ENCODE measurements around the gene ASB2.

ASB2 gene

DNA sequence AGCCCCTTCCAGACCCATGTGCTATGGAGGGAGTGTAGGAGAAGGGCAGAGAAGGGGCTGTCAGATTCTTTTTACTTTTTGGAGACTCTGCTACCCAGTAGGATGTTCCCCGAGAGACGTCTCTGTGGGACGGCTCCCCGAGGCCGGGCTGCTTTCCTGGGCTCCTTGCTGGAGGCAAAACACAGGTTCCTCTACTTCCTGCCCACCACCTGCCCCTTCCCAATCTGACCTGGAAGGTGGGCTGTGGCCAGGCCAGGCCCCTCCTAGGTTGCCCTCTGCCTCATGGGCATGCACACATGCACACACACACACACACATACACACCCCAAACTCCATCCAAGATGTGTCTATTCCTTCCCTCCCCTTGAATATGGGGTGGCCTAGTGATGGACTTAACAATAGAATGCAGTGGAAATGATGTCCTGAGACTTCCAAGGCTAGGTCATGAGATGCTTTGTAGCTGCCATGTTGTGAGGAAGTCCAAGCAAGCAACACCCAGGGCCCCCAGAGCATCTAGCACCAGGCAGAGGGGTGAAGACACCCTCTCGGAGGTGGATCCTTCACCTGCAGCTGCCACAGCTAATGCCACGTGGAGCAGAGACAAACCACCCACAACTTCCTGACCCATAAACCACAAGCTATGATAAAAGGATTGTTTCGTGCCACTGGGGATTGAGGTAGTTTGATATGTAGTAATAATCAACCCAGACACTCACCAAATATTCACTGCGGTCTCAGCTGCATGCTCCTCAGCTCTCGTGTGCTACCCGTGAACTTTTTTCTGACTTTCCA, 1.6 kb upstream of the ASB2 start:
- DNase-seq: peak; percentile 4

GRCh38 chr14:93977171-93977570, 801 bp upstream of the ASB2 start:
- DNase-seq: no peak

- no peak for DNase-seq
Measured at GRCh38 chr14:93975791-93976476, 436 bp downstream of the ASB2 start.

GRCh38 chr14:93974833-93975232, 1.5 kb downstream of the ASB2 start:
- DNase-seq: no peak

- DNase-seq: no peak
Measured at GRCh38 chr14:93974299-93974698, 2.1 kb downstream of the ASB2 start.

DNA sequence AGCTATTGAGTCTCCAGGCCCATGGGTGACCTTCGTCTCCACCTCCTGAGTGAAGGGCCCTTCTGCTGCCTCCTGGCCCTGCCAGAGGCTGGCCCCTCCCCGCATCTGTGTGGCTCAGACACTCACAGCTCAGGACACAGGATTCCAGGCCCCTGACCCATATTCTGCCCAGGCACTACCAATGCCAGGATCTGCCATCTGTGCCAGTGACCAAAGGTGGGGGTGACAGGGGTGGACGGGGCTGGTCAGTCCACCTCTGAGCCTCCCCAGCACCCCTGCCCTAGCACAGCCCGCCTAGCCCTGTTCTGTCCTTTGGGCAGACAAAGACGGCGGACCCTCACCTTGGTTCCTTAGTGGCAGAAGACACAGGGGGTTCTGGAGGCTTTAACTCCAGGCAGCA, 2.8 kb downstream of the ASB2 start:
- no peak for DNase-seq

DNA sequence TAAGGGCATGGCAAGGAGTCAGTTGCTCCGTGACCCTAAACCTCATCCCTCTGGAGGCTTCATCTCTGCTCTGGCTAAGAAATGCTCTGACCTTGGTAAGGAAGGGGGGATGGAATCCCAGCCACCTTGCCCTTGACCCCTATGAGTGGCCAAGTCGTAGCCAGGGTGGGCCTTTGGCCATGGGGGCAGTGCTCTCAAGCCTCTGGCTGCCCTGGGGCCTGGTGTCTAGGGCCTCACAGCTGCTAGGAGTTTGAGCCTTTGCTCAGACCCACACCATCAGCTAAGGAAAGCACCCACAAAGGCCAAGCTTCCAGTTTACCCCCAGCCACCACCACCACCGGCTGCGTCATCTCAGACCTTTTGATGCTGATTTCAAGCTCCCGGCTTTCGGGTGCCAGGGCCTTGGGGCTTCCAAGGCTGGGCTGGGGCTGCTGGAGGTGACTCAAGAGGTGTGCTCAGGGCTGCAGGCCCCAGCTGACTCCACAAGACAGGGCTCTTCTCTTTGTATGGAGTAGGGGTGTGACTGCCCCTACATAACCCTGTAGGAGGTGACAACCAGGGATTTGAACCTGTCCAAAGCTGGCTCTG, 3.7 kb downstream of the ASB2 start:
- DNase-seq: no peak

GRCh38 chr14:93971635-93972027, 4.7 kb downstream of the ASB2 start:
- no peak for DNase-seq

GRCh38 chr14:93970965-93971634, 5.3 kb downstream of the ASB2 start:
- no peak for DNase-seq

GRCh38 chr14:93970585-93970964, 5.8 kb downstream of the ASB2 start:
- peak; percentile 36 for DNase-seq

- no peak for DNase-seq
Measured at GRCh38 chr14:93969082-93969828, 7.1 kb downstream of the ASB2 start.

DNA sequence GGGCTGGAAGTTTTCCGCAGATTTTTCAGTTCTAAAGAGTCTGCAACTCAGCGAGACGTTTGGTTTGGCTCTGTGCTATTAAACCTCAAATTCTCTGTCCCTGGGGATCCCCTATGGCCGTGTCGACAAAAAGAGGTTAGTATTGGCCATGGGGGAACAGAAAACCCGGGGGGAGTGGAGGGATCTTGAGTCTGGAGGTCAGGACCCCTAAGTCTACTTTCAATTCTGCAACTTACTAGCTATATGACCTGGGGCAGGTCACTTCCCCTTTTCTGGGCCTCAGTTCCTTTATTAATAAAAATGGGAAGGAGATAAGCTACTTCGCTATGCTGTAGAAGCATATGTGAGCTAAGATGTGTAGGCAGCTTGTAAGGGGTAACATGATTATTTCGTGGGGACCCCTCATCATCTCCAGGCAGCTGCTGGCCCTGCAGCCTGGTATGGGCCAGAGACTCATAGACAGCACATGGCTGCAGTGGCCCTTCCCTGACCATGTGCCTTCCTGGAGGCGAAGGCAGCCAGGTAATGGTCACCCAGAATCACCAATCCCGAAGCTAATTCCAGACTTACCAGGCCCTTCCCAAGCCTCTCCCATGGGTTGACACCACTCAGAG, 8.6 kb downstream of the ASB2 start:
- DNase-seq: no peak

DNA sequence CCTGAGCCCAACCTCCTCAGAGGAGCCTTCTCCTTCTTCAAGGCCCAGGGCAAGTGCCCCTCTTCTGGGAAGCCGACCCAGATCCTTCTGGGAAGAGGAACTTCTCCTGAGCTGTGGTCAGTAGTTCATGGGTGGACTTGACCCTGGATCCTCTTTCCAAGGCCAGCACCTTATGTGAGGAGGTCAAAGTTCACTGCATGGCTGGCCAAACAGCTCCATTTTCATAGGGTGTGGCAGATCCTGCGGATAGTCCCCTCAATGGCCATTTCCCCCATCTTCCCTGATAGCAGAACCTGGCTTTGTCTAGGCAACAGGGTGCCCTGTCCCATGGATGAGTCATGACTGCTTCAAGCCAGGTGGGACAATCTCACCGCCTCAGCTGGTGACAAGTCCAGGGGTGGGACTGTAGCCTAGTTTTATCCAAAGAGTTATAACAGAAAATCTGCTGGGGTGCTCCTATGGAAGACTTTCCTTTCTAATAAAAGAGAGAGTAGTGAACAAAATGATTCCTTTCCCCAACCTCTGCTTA, 10.4 kb downstream of the ASB2 start:
- DNase-seq: no peak

GRCh38 chr14:93965287-93965821, 11.0 kb downstream of the ASB2 start:
- DNase-seq: no peak

DNA sequence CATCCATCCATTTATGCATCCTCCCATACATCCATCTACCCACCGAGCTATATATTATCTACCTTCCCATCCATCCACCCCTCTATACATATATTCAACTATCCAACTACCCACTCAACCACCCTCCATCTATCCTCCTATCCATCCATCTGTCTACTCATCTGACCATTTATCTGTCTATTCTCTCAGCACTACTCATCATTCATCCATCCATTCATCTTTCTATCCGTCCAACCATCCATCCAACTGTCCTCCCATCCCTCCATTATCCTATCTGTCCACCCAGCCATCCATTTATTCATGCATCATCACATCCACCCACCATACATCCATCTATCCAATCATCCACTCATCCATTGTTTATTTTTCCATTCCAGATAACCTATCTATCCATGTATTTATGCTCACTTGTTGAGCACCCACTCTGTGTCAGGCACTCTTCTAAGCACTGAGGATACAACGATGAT, 11.5 kb downstream of the ASB2 start:
- DNase-seq: no peak

- DNase-seq: no peak
Measured at GRCh38 chr14:93964281-93964680, 12.1 kb downstream of the ASB2 start.

DNA sequence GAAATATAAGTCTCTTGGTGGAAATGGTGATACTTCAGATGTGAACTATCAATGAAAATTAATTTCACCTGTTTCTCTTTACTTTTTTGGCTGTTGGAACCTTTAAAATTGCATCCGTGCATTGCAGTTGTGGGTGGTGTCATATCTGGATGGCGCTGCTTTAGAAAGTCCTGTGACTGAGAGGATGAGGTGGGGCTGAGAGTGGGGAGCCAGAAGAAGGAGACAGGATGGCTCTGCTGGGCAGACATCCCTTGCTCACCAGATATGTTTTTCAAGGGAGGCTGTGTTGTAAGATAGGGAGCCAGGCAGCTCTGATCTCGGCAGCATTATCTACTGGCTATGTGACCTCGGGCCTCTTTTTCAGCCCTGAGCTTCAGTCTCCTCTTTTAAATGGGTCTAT, 12.7 kb downstream of the ASB2 start:
- no peak for DNase-seq

- no peak for DNase-seq
Measured at GRCh38 chr14:93962701-93963601, 13.4 kb downstream of the ASB2 start.

DNA sequence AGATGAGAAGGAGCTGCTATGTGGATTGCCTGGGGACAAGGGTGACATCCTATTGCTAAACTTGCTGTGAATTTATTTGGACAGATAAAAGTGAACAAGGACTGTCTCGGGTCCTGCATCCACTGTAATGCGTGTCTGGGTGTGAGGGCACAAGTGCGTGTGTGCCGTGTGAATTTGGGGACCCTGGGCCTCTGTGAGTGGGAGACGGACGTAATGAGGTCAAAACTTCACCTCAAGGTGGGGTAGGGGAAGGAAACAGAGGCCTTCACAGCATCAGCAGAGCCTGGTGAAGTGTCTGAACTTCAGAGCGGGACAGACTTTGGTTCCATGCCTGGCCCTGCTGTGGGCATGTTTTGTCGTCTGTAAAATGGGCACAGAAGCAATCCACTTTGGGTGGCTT, 14.8 kb downstream of the ASB2 start:
- no peak for DNase-seq

DNA sequence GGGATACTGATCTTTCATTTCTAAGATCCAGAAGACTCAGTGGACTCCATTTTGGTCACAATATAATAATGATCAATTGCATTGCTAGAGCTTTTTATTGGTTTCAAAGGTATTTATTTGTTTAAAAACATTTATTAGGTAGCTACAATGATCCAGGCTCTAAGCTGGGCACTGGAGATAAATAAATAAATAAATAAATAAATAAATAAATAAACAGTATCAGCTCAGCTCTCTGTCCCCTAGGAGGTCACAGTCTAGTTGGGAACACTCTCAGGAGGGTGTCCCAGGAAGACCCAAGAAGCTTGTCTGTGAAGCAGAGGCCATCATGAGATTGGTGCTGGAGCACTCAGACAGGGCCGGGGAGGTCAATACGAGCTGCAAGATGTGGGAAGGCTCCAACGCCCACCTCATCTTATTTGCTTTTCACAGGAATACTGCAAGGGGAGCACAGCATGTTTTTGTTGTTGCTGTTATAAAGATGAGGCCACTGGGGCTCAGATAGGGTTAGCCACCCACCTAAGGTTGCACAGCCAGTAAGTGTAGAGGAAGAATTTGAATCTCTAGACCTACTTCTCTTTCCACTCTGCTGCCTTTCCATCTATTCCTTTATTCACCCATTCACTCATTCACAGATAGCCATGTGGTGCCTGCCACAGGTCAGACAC, 15.5 kb downstream of the ASB2 start:
- DNase-seq: no peak
